HFF-Myc (cell line): ENCODE data around the gene AP4M1.

Experiments used
- DNase-seq: peaks from one replicate; pipeline ENCODE4 v3.0.0-alpha.2; 2011; ENCODE audit warnings: low read depth; ENCODE audit errors: extremely low read depth
- H3K4me3 ChIP-seq: replicated peaks from 2 replicates; pipeline ENCODE4 v1.5.1; 2011; ENCODE audit warnings: low read depth, mild to moderate bottlenecking, control low read depth, low read length
- CTCF ChIP-seq: IDR thresholded peaks from 2 replicates; pipeline ENCODE4 v1.5.1; 2012; ENCODE audit warnings: mild to moderate bottlenecking, low read depth, low read length, control low read depth; ENCODE audit errors: missing control alignments

The AP4M1 gene

GRCh38 chr7:100101016-100101862, at the start of gene AP4M1, which contains the start of gene MCM7:
Gene AP4M1 (plus strand): TSS chr7:100101643. CDS start chr7:100101715, 72 bp downstream.
Gene MCM7 (minus strand): TSS chr7:100101397. CDS start chr7:100101294, 103 bp downstream.
- peak; percentile 91 for DNase-seq
- peak within 1 kb of the TSS; percentile 92 for H3K4me3 ChIP-seq
- TF ChIP-seq CTCF = no peak

GRCh38 chr7:100053215-100053614, 48.2 kb upstream of the AP4M1 start:
- peak; percentile 39 for DNase-seq
- H3K4me3 ChIP-seq = no peak overlapping the region
- peak; percentile 14 for TF ChIP-seq CTCF

- DNase-seq = no peak
Observed at GRCh38 chr7:100057006-100057405, 44.4 kb upstream of the AP4M1 start.

GRCh38 chr7:100059251-100059739, 42.1 kb upstream of the AP4M1 start:
- no peak overlapping the region for H3K4me3 ChIP-seq
- TF ChIP-seq CTCF = no peak
- DNase-seq = no peak

More at GRCh38 chr7:100057006-100057405, 44.4 kb upstream of the AP4M1 start:
- H3K4me3 ChIP-seq = no peak overlapping the region
- no peak for TF ChIP-seq CTCF

GRCh38 chr7:100061518-100062193, 39.8 kb upstream of the AP4M1 start:
- DNase-seq = no peak
- TF ChIP-seq CTCF = no peak
- no peak overlapping the region for H3K4me3 ChIP-seq

GRCh38 chr7:100063376-100063775, 38.1 kb upstream of the AP4M1 start:
- TF ChIP-seq CTCF = no peak
- no peak overlapping the region for H3K4me3 ChIP-seq

More at GRCh38 chr7:100063376-100063775, 38.1 kb upstream of the AP4M1 start:
- no peak for DNase-seq
